GM18870 (cell line): ENCODE measurements around the gene LRRC8E.

Source experiments
- ATAC-seq: cut with Tn5 transposase; IDR thresholded peaks from one replicate; pipeline ENCODE4 v1.9.1; 2021; ENCODE audit warnings: moderate library complexity; ENCODE audit not compliant: unreplicated experiment

Gene LRRC8E

DNA sequence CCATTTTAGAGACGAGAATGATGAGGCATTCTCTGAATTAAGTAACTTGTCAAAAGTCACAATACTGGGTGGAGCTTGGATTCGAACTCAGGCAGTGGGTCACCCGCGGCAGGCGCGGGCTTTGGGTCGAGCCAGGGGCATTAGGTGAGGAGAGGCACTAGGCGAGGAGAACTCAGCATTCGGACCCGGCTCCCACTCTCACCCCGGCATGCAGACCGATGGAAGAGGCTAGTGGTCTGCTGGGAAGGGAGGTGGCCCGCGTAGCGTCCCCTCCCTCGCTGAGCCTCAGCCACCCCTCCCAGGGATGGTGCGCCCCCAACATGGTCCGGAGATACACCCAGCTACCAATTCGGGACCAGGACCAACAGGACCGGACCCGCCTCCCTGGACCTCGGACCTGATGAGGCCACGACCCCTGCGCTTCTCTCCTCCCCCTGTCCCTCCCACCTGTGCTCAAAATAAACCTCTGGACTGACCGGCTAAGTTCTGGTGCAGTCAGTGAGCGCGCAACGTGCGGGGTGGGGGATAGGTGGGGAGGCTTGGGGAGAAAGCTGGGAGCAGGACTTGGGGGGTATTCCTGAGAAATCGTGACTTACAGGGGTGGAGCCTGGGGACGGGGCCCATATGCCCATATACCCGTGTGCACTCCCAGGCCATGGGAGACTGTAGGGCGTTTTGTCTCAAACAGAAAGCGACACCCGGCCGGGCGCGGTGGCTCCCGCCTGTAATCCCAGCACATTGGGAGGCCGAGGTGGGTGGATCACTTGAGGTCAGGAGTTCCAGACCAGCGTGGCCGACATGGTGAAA, 30.5 kb downstream of the LRRC8E start:
- no peak for ATAC-seq

DNA sequence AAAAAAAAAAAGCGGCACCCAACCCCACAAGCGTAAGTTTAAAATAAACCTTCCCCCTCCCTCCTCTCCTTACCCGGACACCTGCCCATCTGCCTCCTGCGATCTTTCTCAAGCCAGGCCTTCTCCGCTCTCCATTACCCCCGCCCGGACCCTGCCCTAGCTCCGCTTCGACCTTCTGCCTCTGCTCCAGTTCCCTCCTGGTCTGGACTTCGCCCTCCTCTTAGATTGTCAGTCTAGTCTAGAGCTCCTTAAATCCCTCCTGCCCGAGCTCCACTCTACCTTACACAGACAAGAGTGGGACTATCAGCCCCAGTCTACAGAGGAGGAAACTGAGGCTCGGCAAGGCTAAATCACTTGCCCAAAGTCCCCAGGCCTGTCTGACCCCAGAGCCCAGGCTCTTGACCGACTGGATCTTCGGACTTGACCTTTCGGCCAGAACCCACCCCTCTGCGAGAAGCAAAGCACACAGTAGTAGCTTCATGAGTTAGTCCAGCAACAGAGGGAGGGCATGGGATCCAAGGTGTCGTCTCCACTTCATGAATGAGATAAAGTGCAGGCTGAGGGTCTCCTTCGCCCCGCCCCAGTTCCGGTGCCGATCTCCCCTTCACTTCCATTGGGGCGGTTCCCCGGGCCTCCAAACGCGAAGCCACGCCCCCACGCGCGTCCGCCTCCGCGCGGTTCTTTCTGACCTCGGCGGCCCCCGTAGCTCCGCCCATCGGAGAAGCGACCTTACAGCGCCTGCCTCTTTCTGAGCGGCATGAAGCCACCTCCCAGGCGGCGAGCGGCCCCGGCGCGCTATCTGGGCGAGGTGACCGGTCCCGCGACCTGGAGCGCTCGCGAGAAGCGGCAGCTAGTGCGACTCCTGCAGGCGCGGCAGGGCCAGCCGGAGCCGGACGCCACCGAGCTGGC, 31.6 kb downstream of the LRRC8E start, which contains the start of gene SNAPC2:
SNAPC2 (plus strand) TSS at position 729 of the 909 bp plus-strand sequence; CDS start at position 758, 29 bp downstream.
- ATAC-seq, result peak; percentile 51

DNA sequence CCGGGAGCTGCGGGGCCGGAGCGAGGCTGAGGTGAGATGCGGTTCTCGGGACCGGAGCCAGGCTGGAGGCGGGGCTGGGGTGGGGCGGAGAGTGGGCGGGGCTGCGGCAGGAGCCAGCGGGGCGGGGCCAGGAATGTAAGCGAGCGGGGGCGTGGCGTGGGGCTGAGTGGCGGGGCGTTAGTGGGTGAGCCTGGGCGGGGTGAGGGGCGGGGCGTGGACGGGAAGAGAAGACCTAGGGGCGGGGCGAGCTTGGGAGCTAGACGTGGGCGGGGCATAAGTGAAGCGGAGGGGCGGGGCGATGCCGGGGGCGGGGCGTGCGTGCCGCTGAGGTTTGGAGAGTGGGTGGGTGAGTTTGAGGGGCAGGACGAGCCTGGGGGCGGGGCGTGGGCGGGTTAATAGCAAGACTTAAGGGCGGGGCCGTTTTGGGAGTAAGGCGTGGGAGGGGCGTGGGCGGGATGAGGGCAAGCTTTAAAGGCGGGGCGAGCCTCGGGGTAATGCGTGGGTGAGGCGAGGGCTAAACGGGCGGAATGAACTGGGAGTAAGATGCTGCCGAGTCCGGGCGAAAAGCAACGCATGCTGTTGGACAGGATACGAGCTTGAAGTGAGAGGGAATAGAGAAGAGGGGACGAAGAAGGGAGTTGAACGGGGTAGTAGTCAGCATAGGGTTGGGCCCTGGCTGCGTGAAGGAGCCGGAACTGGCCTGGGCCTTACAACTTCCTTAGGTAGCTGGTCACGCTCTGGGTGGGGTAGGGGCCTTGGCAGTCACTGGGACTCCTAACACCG, 32.4 kb downstream of the LRRC8E start:
- peak; percentile 19 for ATAC-seq

DNA sequence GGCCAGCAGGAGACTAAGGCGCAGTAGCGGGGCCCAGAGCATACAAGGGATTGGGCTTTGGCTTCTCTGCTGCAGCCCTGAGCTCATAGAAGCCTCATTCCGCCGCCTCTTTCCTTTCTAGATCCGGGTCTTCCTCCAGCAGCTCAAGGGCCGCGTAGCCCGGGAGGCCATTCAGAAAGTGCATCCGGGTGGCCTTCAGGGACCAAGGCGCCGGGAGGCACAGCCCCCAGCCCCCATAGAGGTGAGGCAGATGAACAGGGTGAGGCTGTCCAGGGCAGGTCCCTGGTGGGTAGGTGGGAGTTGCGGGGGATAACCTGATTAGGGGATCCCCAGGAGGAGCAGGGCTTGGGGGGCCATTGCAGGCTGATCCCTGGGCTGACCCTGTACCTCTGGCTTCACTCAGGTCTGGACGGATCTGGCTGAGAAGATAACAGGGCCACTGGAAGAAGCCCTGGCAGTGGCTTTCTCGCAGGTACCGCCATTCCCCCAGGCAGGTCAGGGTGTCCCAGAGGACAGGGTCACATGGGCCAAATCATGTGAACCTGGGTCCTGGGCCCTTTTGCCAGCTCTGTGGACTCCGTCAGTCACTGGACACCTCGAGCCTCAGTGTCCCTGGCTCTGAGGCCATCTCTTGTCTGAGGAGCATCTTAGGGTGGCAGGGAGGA, 33.1 kb downstream of the LRRC8E start:
- no peak for ATAC-seq

DNA sequence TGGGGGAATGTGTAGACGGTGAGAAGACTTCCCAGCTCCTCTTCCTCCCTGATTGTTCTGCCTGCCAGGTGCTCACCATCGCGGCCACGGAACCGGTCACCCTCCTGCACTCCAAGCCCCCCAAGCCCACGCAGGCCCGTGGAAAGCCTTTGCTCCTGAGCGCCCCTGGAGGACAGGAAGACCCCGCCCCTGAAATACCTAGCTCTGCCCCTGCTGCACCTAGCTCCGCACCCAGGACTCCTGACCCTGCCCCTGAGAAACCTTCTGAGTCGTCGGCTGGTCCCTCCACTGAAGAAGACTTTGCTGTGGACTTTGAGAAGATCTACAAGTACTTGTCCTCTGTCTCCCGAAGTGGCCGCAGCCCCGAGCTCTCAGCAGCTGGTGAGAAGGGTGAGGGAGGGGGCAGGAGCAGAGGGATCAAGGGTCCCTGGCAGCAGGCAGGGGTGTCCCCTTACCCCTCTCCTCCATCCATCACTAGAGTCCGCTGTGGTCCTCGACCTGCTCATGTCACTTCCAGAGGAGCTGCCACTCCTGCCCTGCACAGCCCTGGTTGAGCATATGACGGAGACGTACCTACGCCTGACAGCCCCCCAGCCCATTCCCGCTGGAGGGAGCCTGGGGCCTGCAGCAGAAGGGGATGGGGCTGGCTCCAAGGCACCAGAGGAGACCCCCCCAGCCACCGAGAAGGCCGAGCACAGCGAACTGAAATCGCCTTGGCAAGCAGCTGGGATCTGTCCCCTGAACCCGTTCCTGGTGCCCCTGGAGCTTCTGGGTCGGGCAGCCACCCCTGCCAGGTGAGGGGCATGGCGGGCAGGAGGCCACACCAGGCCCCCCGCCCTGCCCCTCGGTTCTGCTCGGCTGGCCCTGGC, 33.9 kb downstream of the LRRC8E start:
- ATAC-seq, result no peak

DNA sequence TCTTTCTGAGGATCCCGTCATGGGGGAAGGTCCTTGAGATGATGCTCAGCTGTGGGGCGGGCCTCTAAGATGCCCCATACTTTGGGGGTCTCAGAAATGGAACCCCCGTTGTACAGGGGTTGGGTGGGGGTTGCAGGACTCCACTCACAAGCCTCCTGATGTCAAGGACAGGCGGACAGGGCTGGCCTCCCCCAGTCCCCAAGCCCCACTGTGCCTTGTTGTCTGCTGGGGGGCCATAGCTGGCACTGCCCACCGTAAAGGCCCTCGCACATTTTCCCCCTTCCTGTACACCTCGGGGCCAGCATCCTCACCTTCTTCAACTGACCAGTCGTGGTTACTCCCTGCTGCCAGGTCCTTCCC, 34.5 kb downstream of the LRRC8E start:
- no peak for ATAC-seq

DNA sequence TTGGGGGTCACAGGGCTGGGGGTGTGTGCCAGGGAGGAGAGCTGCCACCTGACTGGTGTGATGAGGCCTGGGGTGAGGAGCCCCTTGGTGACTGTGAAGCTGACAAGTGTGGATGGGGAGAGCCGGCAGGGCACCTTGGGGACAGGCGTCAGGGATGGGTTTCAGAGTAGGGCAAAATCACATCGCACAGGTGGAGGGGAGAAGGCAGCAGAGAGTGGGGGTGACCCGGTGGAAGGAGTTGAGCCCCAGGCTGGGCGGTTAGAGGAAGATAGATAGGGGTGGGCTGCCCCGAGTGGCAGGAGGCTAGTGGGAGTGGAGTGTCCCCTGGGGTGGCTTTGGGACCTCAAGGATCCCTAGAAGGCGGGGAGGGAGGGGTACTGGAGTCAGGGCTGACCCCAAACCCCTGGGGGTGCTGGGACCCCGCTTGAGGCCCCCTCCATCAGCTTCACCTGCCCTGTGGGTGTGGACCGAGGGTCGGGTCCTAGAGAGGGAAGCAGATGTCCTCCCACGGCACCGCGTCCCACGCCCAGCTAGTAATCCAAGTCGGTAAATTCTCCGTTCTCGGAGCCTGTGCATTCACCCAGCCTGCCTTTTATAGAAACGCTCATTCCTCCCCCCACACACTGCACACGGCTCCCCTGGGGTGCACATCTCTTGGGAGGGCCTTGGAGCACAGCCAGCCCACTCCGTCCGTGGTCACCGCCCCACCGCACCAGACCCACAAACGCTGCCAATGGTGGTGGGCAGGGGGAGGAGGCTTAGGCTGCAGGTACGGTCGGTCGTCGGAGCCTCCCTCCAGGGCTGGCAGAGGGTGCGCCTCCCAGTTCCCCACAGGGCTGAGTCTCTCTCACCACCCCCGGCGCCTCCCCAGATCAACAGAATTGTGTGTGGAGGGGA, 35.2 kb downstream of the LRRC8E start:
- ATAC-seq, result no peak

DNA sequence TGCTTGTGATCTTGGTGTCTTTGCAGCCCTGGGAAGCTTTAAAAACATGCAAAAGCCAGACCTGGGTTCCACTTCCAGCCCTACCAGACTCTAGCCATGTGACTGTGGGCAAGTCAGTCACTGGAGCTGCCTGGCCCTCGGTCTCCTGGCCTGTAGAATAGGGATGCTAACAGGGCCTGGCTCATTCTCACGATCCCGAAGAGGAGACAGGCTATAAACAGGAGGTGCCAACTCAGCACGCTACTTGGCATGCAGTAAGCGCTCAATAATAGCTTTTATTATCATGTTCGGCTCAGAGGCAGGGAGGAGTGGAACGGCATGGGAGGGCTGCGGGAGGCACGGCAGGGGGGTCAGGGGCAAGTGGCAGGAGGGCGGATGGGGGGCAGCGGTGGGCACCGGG, 35.9 kb downstream of the LRRC8E start:
- no peak for ATAC-seq

DNA sequence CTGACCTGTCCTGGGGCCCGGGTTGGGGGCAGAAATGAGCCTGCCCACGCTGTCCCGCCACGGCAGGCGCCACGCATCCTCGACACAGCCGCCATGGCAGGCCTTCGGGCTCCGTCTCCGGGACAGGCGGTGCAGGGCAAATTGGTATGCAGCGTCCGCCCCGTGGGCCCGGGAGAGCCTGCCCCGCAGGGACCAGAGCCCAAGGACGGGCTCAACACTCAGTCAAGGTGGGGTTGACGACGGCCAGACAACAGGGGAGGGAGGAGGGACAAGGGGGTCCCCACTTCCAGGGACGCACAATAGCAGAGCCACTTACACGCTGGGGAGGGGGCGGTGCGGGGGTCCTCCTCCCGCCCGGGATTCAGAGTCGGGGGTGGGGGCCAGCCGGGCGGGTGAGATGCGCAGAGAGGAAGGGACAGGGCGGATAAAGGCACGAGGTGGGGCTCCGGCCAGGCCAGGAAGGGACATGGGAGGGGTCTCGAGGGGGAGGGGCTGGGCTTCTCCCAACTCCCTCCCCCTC, 36.4 kb downstream of the LRRC8E start:
- ATAC-seq, result no peak

DNA sequence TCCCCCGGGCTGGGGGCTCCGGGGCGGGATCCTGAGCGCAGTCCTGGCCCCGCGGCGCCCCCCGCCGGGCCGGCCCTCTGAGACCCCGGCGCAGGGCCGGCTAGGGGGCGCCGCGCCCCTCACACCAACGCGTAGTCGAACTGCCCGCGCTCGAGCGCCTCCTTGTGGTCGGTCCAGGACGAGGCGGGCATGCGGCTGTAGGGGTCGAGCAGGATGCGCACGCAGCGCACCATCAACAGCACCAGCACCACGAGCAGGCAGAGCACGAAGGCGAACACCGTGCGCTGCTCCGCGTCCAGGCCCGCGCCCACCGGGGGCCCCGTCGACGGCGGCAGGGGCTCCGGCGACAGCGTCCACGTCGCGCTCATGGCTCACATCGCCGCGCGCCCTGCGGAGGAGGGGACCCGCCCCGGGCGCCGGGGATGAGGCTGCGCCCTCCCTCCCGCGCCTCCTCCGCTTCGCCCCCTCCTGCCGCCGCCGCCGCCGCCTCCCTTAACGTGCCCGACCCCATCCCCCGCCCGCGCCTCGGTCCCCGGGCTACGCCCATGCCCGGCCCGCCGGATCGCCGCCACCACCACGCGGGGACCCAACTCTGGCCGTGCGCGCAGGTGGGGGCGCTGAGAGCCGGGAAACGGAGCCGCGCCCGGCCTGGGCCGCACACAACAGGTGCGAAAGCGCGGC, 37.0 kb downstream of the LRRC8E start:
- ATAC-seq, result no peak

DNA sequence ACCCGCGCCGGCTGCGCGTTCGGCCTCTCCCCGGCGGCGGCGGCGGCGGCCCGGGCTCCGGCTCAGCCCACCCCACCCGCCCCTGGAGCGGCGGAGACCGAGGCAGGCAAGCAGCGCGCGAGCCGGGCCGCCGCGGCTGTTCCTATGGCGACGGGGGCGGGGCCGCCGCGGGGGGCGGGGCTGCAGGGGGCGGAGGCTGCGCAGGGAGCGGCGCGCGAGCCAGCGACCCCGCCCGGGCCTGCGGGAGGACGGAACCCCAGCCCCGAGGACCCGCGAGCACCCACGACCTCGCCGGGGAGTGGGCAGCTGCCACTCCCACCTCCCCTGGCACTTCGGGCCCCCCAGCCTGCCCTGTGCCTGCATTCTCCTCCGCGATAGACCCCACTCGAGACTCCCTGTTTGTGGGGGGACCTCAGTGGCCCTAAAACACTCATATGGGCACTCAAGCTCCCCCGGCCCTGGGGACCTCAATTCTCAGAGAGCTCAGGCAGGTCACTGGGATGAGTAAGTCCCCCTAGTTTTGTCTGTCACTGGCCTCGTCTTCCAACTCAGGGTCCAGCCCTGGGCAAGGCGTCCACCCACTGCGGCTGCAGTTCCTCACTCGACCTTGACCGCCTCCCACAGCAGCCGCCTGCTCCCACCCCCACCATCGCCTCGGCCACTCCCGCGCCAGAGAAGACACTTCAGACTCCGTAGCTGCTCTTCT, 37.9 kb downstream of the LRRC8E start, which contains the start of gene CTXN1:
CTXN1 (minus strand) TSS at position 115 of the 706 bp plus-strand sequence. CDS start 597 bp downstream, outside the sequence.
- no peak for ATAC-seq

DNA sequence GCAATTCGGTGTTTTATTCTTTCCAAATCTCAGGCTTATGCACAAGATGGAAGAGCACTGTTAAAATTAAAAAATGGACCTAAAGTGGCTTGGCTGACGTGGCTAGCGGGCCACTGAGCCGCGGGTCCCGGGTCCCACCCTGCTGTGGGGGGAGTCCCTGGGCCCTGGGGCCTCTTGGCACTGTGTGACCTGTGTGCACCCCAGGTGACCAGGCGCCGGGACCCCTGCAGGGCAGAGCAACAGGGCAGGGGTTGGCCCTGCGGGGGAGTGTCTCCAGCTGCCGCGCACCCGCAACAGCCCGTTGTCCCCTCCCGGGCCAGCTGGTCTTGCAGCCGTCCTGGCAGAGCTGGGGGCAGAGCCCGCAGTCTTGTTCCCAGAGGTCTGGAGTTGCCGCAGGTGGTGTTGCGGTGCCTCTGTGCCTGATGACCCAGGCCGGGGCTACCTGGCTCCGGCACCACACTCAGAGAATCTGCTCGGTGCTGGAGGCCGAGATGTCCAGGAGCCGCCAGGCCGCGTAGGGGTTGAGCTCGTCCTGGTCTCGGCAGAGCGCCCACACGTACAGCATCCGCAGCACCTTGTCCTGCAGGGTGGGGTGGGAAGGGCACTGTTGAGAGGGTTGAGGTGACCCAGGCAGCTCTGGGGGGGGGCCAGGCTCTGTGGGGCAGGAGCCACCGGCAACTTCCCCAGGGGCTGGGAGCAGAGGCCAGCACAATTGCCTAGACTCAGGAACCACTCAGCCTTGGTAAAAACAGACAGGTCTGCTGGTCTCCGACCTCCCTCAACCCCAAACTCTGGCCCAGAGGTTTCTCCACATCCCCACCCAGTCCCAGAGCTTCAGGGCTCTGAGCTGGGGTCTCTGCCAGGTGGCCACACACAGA, 38.7 kb downstream of the LRRC8E start:
- ATAC-seq, result no peak

DNA sequence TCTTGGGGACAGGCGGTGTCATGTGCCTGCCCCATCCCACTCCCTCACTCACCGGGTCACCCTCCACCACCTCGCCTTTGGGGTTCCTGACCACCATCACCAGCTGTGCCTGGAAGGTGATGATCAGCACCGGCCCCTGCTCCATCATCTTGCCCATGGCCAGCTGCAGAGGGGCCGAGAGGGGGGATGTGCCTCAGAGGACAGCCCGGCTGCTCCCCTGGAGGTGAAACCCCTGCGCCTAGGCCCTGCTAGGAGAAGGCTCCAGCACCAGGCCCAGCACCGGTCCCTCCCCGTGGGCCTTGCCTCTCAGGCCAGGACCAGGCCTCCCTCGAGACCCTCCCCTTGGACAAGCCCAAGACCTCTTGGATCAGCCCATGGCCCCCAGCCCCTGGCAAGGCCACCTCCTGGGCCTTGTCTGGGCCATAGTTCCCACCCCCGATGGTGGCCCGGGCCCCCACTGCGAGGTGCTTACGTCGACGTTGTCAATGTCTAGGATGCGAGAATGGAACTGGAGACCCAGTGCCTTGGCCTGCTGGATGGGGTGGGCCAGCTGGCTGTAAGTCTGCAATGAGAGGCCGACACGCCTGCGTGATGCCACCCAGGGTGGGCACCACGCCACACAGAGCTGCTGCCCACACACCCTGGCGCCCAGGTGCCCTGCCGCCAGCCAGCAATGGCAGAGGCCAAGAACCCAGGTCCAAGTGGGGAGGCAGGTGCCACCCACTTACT, 39.5 kb downstream of the LRRC8E start:
- no peak for ATAC-seq

DNA sequence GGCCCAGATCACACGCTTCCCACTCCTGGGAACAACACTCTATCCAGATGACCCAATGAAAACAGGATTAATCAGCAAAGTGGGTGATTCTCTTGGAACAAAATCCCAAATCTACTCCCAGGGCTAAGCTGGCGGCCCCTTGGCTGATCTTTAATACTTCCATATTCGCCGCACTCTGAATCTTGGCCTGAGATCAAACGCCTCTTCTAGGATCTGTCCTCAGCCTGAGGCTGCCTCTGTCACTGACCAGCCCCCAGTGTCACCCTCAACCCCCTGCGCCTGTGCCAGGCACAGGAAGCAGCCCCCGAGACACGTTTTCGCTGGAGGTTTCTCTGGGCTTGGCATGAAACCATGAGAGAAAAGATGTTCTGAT, 40.0 kb downstream of the LRRC8E start:
- ATAC-seq, result no peak
